K562 (cell line): ENCODE data around the gene CCDC78. TPM values are rescaled to one million over a fixed set of nuclear protein-coding genes. Genes with fewer than 3 reads are reported as not detected.
A peak's percentile ranks its signal among the peaks of the same experiment; 100 is the strongest.

Source experiments
- ATAC-seq: fragments of 200-7000 bp; cut with Tn5 transposase; 3 replicates; pipeline ENCODE4 v1.9.1; 2020; ENCODE audit warnings: moderate library complexity
- BruUV-seq: library from RNA; stranded (reverse); fragments of 400-500 nt; replicated peaks from 2 replicates; lab custom pipeline; 2021; lab: Mats Ljungman, UMichigan
- CTCF ChIA-PET: fragments of 300-600 bp; formaldehyde crosslinking; extraction: SDS; loops from one replicate; lab custom pipeline; 2021; ENCODE audit warnings: low intra/inter-chr PET ratio; lab: Yijun Ruan, JAX
- POLR2A ChIA-PET: fragments of 300-600, 350-650 bp; sonication (Branson Sonifier 250); formaldehyde crosslinking; extraction: SDS; loops from one replicate; lab custom pipeline; 2021; ENCODE audit warnings: antibody characterized with exemption, inconsistent platforms; lab: Yijun Ruan, JAX
- DNase-seq, 4 experiments: peaks; one replicate each; pipeline versions ENCODE4 v3.0.0 to v3.0.0-alpha.2; 2011 to 2018; ENCODE audit warnings: low spot score in 3 of 4, mixed read lengths in 3 of 4; ENCODE audit errors: extremely low read depth in 1 of 4
- FAIRE-seq: peaks from 2 replicates; lab custom pipeline; 2011; peaks lifted over from hg19 to GRCh38; lab: Jason Lieb, UNC
- H2AFZ ChIP-seq: 2 replicates; pipeline ENCODE4 v1.6.0; 2011; ENCODE audit warnings: low read depth, low read length, control low read depth, inconsistent platforms
- H3K27ac ChIP-seq: fragments of 200-600 bp; 3 replicates; pipeline ENCODE4 v1.8.0; 2011; ENCODE audit warnings: low read depth, mild to moderate bottlenecking, control low read depth, inconsistent platforms, low read length, moderate library complexity, mixed read lengths; ENCODE audit errors: extremely low read depth
- H3K27me3 ChIP-seq, 2 experiments: fragments of 300-600 bp in 1 of 2; 2 replicates in 1 of 2; 3 replicates in 1 of 2; pipeline versions ENCODE4 v1.6.0 to v1.8.0; 2011; ENCODE audit warnings: inconsistent platforms in 2 of 2, low read length in 2 of 2, mild to moderate bottlenecking in 1 of 2, mixed read lengths in 1 of 2, moderate library complexity in 1 of 2; ENCODE audit not compliant: control insufficient read depth in 2 of 2, insufficient read depth in 2 of 2
- H3K36me3 ChIP-seq: fragments of 300-600 bp; 3 replicates; pipeline ENCODE4 v1.8.0; 2011; ENCODE audit warnings: mild to moderate bottlenecking, low read length, inconsistent platforms; ENCODE audit not compliant: control insufficient read depth, insufficient read depth
- H3K4me1 ChIP-seq, 2 experiments: fragments of 200-600 bp in 1 of 2; replicated peaks in 1 of 2; 2 replicates in 1 of 2; 3 replicates in 1 of 2; pipeline versions ENCODE4 v1.5.1 to v1.8.0; 2011; ENCODE audit warnings: inconsistent platforms in 2 of 2, low read length in 2 of 2, mild to moderate bottlenecking in 1 of 2, mixed read lengths in 1 of 2, moderate library complexity in 1 of 2; ENCODE audit not compliant: control insufficient read depth in 2 of 2, insufficient read depth in 2 of 2
- H3K4me2 ChIP-seq: 2 replicates; pipeline ENCODE4 v1.6.1; 2011; ENCODE audit warnings: low read length, control low read depth, inconsistent platforms, mixed read lengths; ENCODE audit not compliant: insufficient read depth
- H3K4me3 ChIP-seq: fragments of 200-600 bp; sonication (generic), shearing (Covaris generic); 2 replicates; pipeline ENCODE4 v1.5.1; 2016; ENCODE audit warnings: control low read depth, inconsistent platforms
- H3K79me2 ChIP-seq: fragments of 200-600 bp; 3 replicates; pipeline ENCODE4 v1.8.0; 2011; ENCODE audit warnings: low read length, inconsistent platforms; ENCODE audit not compliant: control insufficient read depth, insufficient read depth
- H3K9ac ChIP-seq, 2 experiments: 2 replicates each; pipeline versions ENCODE4 v1.6.0 to v1.6.1; 2011; ENCODE audit warnings: low read depth in 2 of 2, low read length in 2 of 2, control low read depth in 1 of 2, inconsistent platforms in 1 of 2, mild to moderate bottlenecking in 1 of 2, mixed read lengths in 1 of 2; ENCODE audit not compliant: insufficient read depth in 1 of 2
- H3K9me1 ChIP-seq: one replicate; pipeline ENCODE4 v1.6.0; 2011; ENCODE audit warnings: inconsistent platforms, mild to moderate bottlenecking, low read length, moderate library complexity; ENCODE audit not compliant: control insufficient read depth, insufficient read depth
- H3K9me3 ChIP-seq: replicated peaks from 2 replicates; pipeline ENCODE4 v1.5.1; 2011; ENCODE audit warnings: low read depth, low read length, inconsistent platforms; ENCODE audit not compliant: control insufficient read depth, insufficient read depth
- H4K20me1 ChIP-seq: replicated peaks from 2 replicates; pipeline ENCODE4 v1.6.1; 2011; ENCODE audit warnings: low read length, inconsistent platforms, mixed read lengths; ENCODE audit not compliant: control insufficient read depth, insufficient read depth
- EHMT2 ChIP-seq: fragments of 450-650 bp; IDR thresholded peaks from 2 replicates; pipeline ENCODE4 v1.6.1; 2018; ENCODE audit warnings: antibody characterized with exemption
- FIP1L1 ChIP-seq: fragments of 200-400 bp; formaldehyde crosslinking; IDR thresholded peaks from 2 replicates; pipeline ENCODE4 v1.6.1; 2018; ENCODE audit warnings: mild to moderate bottlenecking, low read depth, low read length; ENCODE audit not compliant: poor library complexity, severe bottlenecking
- HLTF ChIP-seq: fragments of 450-650 bp; IDR thresholded peaks from 2 replicates; pipeline ENCODE4 v1.6.1; 2016
- IFI16 ChIP-seq: fragments of 250-450 bp; sonication (Bioruptor Pico); IDR thresholded peaks from 2 replicates; pipeline ENCODE4 v2.1.2; 2022; ENCODE audit warnings: mild to moderate bottlenecking, inconsistent platforms
- MIER1 ChIP-seq: fragments of 450-650 bp; IDR thresholded peaks from 2 replicates; pipeline ENCODE4 v1.6.1; 2016; ENCODE audit warnings: antibody characterized with exemption, mild to moderate bottlenecking, low read depth
- SIN3A ChIP-seq, 2 experiments: fragments of 150-350 bp in 1 of 2; IDR thresholded peaks; 2 replicates each; pipeline ENCODE4 v1.6.1; 2011 to 2016; ENCODE audit warnings: borderline replicate concordance in 2 of 2, low read depth in 2 of 2, low read length in 2 of 2, mild to moderate bottlenecking in 2 of 2, moderate library complexity in 2 of 2; ENCODE audit not compliant: control insufficient read depth in 1 of 2
- ZNF282 ChIP-seq: sonication (generic); formaldehyde crosslinking; IDR thresholded peaks from 2 replicates; pipeline ENCODE4 v1.8.1; 2023; ENCODE audit warnings: missing genetic modification reagents
- WGBS: fragments of 100-300 bp; shearing (Covaris generic); methylation state at CpG from one replicate; pipeline ENCODE4 v1.1.6; 2016; ENCODE audit warnings: low coverage, mixed read lengths; ENCODE audit not compliant: insufficient coverage; ENCODE audit errors: missing lambda C conversion rate; 5-methylcytosine and 5-hydroxymethylcytosine counted together
- in situ Hi-C: fragments of 300-500 bp; cut with MboI; formaldehyde crosslinking; loops from 4 replicates; pipeline ENCODE4 v1.15.0; 2018; ENCODE audit warnings: inconsistent platforms, mixed read lengths
- intact Hi-C: fragments of 100-400 bp; cut with micrococcal nuclease; formaldehyde crosslinking; loops from 2 replicates; pipeline ENCODE4 v1.14.2; 2022
- polyA plus RNA-seq, 8 experiments: library from polyadenylated mRNA; depleted of rRNA in 4 of 8; stranded (reverse) in 5 of 8; unstranded in 3 of 8; fragments of >200 nt; fragmentation: Nextera tagmentation in 2 of 8; fragmentation: Illumina TruSeq in 1 of 8; extraction: Ambion mirVana in 2 of 8; extraction: Trizol in 1 of 8; gene quantifications; 2 replicates each; pipeline versions ENCODE4 v1.2.1 to v1.2.3, GENCODE V29; 2011 to 2014; ENCODE audit warnings: inconsistent platforms in 1 of 8, missing spikeins in 1 of 8
- total RNA-seq, 7 experiments: library from RNA; depleted of rRNA in 6 of 7; stranded (reverse); fragments of >200 nt in 6 of 7; fragmentation: Illumina TruSeq in 2 of 7; extraction: Trizol in 2 of 7; gene quantifications; 2 replicates each; pipeline versions ENCODE4 v1.2.1 to v1.2.3, GENCODE V29; 2011 to 2021; ENCODE audit warnings: low replicate concordance in 1 of 7
- TF ChIP-seq, protein P1 (sequence below), 2 experiments: fragments of 450-650 bp; formaldehyde crosslinking in 1 of 2; IDR thresholded peaks; 2 replicates each; pipeline versions ENCODE4 v1.4.0 to v1.6.1; 2014 to 2020; ENCODE audit warnings: mild to moderate bottlenecking in 2 of 2, borderline replicate concordance in 1 of 2, low read depth in 1 of 2

CCDC78 gene
- total and polyA plus RNA-seq, 9 of the 15 experiments (the other 6 are each of a cell fraction or from before 2014, with no cell fraction given): 0.24 to 17.7 (median 2.9) TPM

DNA sequence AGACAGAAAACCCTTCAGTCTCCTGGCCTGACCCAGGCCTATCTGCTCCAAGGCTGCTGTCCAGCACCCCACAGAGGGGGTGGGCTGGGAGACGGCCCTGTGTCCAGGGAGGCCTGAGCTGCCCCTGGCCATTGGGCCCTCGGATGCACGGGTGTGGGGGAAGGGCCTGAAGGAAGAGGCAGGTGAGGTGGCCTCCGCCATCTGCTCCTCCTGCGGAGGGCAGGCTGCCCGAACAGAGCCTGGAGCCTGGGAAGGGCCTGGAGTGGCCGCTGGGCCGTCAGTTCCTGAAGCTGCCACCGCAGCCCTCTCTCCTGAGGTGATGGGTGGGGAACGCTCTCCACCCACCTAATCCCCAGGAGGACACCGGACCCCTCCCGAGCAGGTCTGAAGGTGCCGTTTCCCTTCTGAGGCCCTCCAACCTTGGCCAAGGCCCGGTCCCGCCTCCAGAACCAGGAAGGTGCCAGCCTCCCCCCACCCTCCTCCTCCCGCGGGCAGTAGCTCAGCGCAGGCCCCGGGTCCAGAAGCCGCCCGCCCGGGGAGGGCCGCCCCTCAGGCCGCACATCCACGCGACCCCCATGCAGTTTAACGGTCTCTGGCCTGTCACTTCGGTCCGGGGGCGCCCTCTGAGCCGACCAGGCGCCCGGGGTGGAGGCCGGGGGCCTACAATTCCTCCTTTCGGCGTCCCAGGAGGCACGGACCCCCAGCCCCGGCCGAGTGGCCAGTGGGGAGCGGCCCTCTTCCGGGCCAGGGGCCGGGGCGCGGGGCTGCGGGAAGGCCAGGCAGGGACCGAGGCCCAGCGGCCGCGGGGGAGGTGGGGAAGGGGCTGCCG lies 21.5 kb downstream of the CCDC78 start:
- Histone ChIP-seq H3K9ac (0 out of 4 replicates have a peak overlapping the region, but pooled peaks of 1 of the 2 experiments have one; percentile 26), H4K20me1 (peaks cover 41% of the 10 kb centered on the region), H3K4me3 (no peak overlapping the region), H3K4me1 (peaks cover 0 to 65% of the 10 kb centered on the region in 2 experiments; a peak in 3 of 5 replicates), H3K9me3 (no peaks in the 10 kb centered on the region), H3K27ac (no peak overlapping the region), H3K79me2 (no peaks in the 10 kb centered on the region), H3K27me3 (peaks cover 8 to 59% of the 10 kb centered on the region in 2 experiments; a peak in 4 of 5 replicates), H3K36me3 (no peaks in the 10 kb centered on the region), H3K9me1 (peaks cover 6% of the 10 kb centered on the region), H3K4me2 (no peak overlapping the region), H2AFZ (no peak overlapping the region)
- ATAC-seq (peak; percentile 23; the same call in 2 of the 3 replicates), FAIRE-seq (no peak), DNase-seq (no peak)
- intact Hi-C loops (no loop called here), in situ Hi-C loops (no loop called here)
- 38% methylated on average over 37 of the region's 50 CpGs for WGBS
- CTCF ChIA-PET: no interaction called here
- POLR2A ChIA-PET: interaction anchor here (1.1 to 1.4 kb wide), 2 partner anchors 16 to 36 kb away, joined by 3 to 5 read pairs; partner anchors contain the start of genes ANTKMT and CIAO3
- TF ChIP-seq FIP1L1 (peak; percentile 34), SIN3A (IDR thresholded peaks at IDR 0.05; ENCODE audit: borderline replicate concordance in 2 of 2, control insufficient read depth in 1 of 2, low read depth in 2 of 2, low read length in 2 of 2) (no peak), IFI16 (CRISPR knock-in tag) (no peak), EHMT2 (peak; percentile 73; the same call in 1 of the 2 replicates), HLTF (no peak), MIER1 (0 out of 2 replicates have a peak, but pooled peaks have one; percentile 29), ZNF282 (CRISPR knock-in tag) (no peak)
- TF ChIP-seq, protein P1, sequence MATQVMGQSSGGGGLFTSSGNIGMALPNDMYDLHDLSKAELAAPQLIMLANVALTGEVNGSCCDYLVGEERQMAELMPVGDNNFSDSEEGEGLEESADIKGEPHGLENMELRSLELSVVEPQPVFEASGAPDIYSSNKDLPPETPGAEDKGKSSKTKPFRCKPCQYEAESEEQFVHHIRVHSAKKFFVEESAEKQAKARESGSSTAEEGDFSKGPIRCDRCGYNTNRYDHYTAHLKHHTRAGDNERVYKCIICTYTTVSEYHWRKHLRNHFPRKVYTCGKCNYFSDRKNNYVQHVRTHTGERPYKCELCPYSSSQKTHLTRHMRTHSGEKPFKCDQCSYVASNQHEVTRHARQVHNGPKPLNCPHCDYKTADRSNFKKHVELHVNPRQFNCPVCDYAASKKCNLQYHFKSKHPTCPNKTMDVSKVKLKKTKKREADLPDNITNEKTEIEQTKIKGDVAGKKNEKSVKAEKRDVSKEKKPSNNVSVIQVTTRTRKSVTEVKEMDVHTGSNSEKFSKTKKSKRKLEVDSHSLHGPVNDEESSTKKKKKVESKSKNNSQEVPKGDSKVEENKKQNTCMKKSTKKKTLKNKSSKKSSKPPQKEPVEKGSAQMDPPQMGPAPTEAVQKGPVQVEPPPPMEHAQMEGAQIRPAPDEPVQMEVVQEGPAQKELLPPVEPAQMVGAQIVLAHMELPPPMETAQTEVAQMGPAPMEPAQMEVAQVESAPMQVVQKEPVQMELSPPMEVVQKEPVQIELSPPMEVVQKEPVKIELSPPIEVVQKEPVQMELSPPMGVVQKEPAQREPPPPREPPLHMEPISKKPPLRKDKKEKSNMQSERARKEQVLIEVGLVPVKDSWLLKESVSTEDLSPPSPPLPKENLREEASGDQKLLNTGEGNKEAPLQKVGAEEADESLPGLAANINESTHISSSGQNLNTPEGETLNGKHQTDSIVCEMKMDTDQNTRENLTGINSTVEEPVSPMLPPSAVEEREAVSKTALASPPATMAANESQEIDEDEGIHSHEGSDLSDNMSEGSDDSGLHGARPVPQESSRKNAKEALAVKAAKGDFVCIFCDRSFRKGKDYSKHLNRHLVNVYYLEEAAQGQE (IDR thresholded peaks at IDR 0.05; ENCODE audit: borderline replicate concordance): peak; percentile 81
- TF ChIP-seq, protein P1 (CRISPR knock-in tag; IDR thresholded peaks at IDR 0.05; ENCODE audit: low read depth): 0 out of 2 replicates have a peak, but pooled peaks have one; percentile 56
- no TSS peak for BruUV-seq
